ENCODE results near the gene KCNAB1. TPM values are rescaled to one million over a fixed set of nuclear protein-coding genes. Genes with fewer than 3 reads are reported as not detected.

Gene KCNAB1
- total and polyA plus RNA-seq, 4 donors, result 0.76 to 2.8 (median 1.0) TPM

DNA sequence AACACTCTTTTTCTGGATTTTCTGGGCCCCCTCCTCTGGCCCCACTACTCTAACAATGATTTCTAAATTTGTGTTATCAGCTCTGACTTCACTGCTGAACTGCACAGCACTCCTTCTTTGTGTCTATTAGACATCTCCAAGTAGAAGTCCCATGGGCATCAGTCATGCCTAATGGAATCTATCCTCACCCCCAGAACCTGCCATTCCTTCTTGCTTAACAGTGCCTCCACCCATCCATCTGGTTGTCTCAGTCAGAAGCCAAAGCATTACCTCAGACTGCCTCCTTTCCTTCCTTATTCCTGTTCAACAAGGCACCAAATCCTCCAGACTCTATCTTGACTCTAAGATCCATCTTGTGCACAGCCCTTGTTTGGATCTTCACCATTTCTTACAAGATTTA lies 398.3 kb downstream of the KCNAB1 start:
- H3K36me3 ChIP-seq (ENCODE audit: control insufficient read depth in 4 of 4, insufficient read depth in 3 of 4, low read depth in 1 of 4, low read length in 3 of 4), result no peaks in the 10 kb centered on the region
- H3K9ac ChIP-seq (ENCODE audit: low read depth in 1 of 2, low read length in 2 of 2), result no peak overlapping the region
- no peak overlapping the region for H3K4me3 ChIP-seq (ENCODE audit: low read depth in 1 of 3, low read length in 3 of 3)
- H3K4me1 ChIP-seq (ENCODE audit: control insufficient read depth in 4 of 4, insufficient read depth in 4 of 4, low read length in 3 of 4), result no peaks in the 10 kb centered on the region
- H3K27ac ChIP-seq (ENCODE audit: low read depth in 1 of 2, low read length in 2 of 2), result no peak overlapping the region
- H3K9me3 ChIP-seq (ENCODE audit: control insufficient read depth in 4 of 4, low read length in 3 of 4), result no peaks in the 10 kb centered on the region
- DNase-seq (ENCODE audit: low spot score), result no peak
- H3K27me3 ChIP-seq (ENCODE audit: control insufficient read depth in 4 of 4, insufficient read depth in 4 of 4, low read length in 3 of 4), result no peaks in the 10 kb centered on the region
- TF ChIP-seq NR2F2 (IDR thresholded peaks at IDR 0.05), result no peak
- no peak for TF ChIP-seq FOXA1 (IDR thresholded peaks at IDR 0.05)
- no peak for TF ChIP-seq YY1 (IDR thresholded peaks at IDR 0.05)

DNA sequence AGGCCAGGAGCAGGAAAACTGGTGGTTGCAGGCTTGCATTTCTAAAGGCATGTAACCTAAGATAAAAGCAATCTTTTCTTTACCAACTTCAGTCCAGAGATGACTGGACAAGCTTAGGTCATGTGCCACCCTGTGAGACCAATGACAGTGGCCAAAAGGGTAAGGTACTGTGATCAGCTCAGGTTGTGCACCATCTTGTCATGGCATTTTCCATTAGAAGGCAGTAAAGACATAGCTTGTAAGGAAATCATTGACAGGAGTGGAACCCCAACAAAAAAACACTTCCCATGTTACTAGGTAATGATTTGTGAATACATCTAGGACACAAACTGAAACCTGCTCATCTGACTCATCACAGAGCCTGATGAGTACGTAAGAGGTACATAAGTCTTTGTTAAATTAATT lies 399.4 kb downstream of the KCNAB1 start:
- no peaks in the 10 kb centered on the region for H3K27me3 ChIP-seq (ENCODE audit: control insufficient read depth in 4 of 4, insufficient read depth in 4 of 4, low read length in 3 of 4)
- H3K27ac ChIP-seq (ENCODE audit: low read depth in 1 of 2, low read length in 2 of 2), result no peak overlapping the region
- no peak for DNase-seq (ENCODE audit: low spot score)
- no peaks in the 10 kb centered on the region for H3K4me1 ChIP-seq (ENCODE audit: control insufficient read depth in 4 of 4, insufficient read depth in 4 of 4, low read length in 3 of 4)
- no peaks in the 10 kb centered on the region for H3K9me3 ChIP-seq (ENCODE audit: control insufficient read depth in 4 of 4, low read length in 3 of 4)
- WGBS, result 92% methylated on average over 1 of the region's 1 CpG
- TF ChIP-seq FOXA1 (IDR thresholded peaks at IDR 0.05) (no peak), RAD21 (IDR thresholded peaks at IDR 0.05) (no peak), GABPA (IDR thresholded peaks at IDR 0.05 in 1 of 2, conservative IDR thresholded peaks at IDR 0.05 in 1 of 2) (no peak), TAF1 (conservative IDR thresholded peaks at IDR 0.05) (no peak), NR2F2 (IDR thresholded peaks at IDR 0.05) (no peak), HNF4A (conservative IDR thresholded peaks at IDR 0.05) (no peak), YY1 (IDR thresholded peaks at IDR 0.05) (no peak), SP1 (IDR thresholded peaks at IDR 0.05) (no peak), RXRA (IDR thresholded peaks at IDR 0.05) (no peak), EGR1 (IDR thresholded peaks at IDR 0.05; ENCODE audit: low read depth in 2 of 2) (no peak), FOXA2 (IDR thresholded peaks at IDR 0.05) (no peak), HNF4G (IDR thresholded peaks at IDR 0.05) (no peak), JUND (IDR thresholded peaks at IDR 0.05) (no peak)
- TF ChIP-seq, protein P1, sequence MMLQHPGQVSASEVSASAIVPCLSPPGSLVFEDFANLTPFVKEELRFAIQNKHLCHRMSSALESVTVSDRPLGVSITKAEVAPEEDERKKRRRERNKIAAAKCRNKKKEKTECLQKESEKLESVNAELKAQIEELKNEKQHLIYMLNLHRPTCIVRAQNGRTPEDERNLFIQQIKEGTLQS (IDR thresholded peaks at IDR 0.05), result no peak
- TF ChIP-seq, protein P2, sequence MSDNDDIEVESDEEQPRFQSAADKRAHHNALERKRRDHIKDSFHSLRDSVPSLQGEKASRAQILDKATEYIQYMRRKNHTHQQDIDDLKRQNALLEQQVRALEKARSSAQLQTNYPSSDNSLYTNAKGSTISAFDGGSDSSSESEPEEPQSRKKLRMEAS (IDR thresholded peaks at IDR 0.05), result no peak
- TF ChIP-seq, protein P3, sequence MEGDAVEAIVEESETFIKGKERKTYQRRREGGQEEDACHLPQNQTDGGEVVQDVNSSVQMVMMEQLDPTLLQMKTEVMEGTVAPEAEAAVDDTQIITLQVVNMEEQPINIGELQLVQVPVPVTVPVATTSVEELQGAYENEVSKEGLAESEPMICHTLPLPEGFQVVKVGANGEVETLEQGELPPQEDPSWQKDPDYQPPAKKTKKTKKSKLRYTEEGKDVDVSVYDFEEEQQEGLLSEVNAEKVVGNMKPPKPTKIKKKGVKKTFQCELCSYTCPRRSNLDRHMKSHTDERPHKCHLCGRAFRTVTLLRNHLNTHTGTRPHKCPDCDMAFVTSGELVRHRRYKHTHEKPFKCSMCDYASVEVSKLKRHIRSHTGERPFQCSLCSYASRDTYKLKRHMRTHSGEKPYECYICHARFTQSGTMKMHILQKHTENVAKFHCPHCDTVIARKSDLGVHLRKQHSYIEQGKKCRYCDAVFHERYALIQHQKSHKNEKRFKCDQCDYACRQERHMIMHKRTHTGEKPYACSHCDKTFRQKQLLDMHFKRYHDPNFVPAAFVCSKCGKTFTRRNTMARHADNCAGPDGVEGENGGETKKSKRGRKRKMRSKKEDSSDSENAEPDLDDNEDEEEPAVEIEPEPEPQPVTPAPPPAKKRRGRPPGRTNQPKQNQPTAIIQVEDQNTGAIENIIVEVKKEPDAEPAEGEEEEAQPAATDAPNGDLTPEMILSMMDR (IDR thresholded peaks at IDR 0.05; ENCODE audit: low read depth, low read length, missing input control), result no peak
- TF ChIP-seq, protein P4, sequence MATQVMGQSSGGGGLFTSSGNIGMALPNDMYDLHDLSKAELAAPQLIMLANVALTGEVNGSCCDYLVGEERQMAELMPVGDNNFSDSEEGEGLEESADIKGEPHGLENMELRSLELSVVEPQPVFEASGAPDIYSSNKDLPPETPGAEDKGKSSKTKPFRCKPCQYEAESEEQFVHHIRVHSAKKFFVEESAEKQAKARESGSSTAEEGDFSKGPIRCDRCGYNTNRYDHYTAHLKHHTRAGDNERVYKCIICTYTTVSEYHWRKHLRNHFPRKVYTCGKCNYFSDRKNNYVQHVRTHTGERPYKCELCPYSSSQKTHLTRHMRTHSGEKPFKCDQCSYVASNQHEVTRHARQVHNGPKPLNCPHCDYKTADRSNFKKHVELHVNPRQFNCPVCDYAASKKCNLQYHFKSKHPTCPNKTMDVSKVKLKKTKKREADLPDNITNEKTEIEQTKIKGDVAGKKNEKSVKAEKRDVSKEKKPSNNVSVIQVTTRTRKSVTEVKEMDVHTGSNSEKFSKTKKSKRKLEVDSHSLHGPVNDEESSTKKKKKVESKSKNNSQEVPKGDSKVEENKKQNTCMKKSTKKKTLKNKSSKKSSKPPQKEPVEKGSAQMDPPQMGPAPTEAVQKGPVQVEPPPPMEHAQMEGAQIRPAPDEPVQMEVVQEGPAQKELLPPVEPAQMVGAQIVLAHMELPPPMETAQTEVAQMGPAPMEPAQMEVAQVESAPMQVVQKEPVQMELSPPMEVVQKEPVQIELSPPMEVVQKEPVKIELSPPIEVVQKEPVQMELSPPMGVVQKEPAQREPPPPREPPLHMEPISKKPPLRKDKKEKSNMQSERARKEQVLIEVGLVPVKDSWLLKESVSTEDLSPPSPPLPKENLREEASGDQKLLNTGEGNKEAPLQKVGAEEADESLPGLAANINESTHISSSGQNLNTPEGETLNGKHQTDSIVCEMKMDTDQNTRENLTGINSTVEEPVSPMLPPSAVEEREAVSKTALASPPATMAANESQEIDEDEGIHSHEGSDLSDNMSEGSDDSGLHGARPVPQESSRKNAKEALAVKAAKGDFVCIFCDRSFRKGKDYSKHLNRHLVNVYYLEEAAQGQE (IDR thresholded peaks at IDR 0.05), result no peak
- TF ChIP-seq, protein P5, sequence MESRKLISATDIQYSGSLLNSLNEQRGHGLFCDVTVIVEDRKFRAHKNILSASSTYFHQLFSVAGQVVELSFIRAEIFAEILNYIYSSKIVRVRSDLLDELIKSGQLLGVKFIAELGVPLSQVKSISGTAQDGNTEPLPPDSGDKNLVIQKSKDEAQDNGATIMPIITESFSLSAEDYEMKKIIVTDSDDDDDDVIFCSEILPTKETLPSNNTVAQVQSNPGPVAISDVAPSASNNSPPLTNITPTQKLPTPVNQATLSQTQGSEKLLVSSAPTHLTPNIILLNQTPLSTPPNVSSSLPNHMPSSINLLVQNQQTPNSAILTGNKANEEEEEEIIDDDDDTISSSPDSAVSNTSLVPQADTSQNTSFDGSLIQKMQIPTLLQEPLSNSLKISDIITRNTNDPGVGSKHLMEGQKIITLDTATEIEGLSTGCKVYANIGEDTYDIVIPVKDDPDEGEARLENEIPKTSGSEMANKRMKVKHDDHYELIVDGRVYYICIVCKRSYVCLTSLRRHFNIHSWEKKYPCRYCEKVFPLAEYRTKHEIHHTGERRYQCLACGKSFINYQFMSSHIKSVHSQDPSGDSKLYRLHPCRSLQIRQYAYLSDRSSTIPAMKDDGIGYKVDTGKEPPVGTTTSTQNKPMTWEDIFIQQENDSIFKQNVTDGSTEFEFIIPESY (IDR thresholded peaks at IDR 0.05), result no peak
- H3K36me3 ChIP-seq (ENCODE audit: control insufficient read depth in 4 of 4, insufficient read depth in 3 of 4, low read depth in 1 of 4, low read length in 3 of 4), result no peaks in the 10 kb centered on the region
- no peak overlapping the region for H3K4me3 ChIP-seq (ENCODE audit: low read depth in 1 of 3, low read length in 3 of 3)
- no peak overlapping the region for H3K9ac ChIP-seq (ENCODE audit: low read depth in 1 of 2, low read length in 2 of 2)

Data from liver (tissue), 9 donors.